ENCODE results near the gene VSX2. TPM values are rescaled to one million over a fixed set of nuclear protein-coding genes. Genes with fewer than 3 reads are reported as not detected.
A peak's percentile ranks its signal among the peaks of the same experiment; 100 is the strongest.

The VSX2 gene
- total RNA-seq, 2 donors from 2014 or later, result not detected

GRCh38 chr14:74240794-74241651 is 1.8 kb downstream of the VSX2 start:
- Mint-ChIP-seq H3K27me3 (peaks cover 92% of the 10 kb centered on the region), H3K4me3 (peak overlapping the region; percentile 85), H3K27ac (peak overlapping the region; percentile 47), H3K36me3 (ENCODE audit: low read depth) (peaks cover 12% of the 10 kb centered on the region), H3K4me1 (peaks cover 12% of the 10 kb centered on the region)
- peak; percentile 30 for ATAC-seq
- no peak for DNase-seq
- no peaks in the 10 kb centered on the region for H3K9me3 ChIP-seq (ENCODE audit: control insufficient read depth, low read length, poor library complexity, severe bottlenecking)

- no peaks in the 10 kb centered on the region for H3K9me3 ChIP-seq (ENCODE audit: control insufficient read depth, low read length, poor library complexity, severe bottlenecking)
- DNase-seq (no peak), ATAC-seq (no peak)
- H3K36me3 Mint-ChIP-seq (ENCODE audit: low read depth), result peaks cover 12% of the 10 kb centered on the region
- H3K4me1 Mint-ChIP-seq, result peaks cover 12% of the 10 kb centered on the region
- H3K4me3 Mint-ChIP-seq, result peak overlapping the region; percentile 85
- H3K27ac Mint-ChIP-seq, result peak overlapping the region; percentile 47
- H3K27me3 Mint-ChIP-seq, result peaks cover 93% of the 10 kb centered on the region
Measured at GRCh38 chr14:74241652-74242017, 2.4 kb downstream of the VSX2 start.

- peak overlapping the region; percentile 85 for H3K4me3 Mint-ChIP-seq
- DNase-seq, result no peak
- no peaks in the 10 kb centered on the region for H3K9me3 ChIP-seq (ENCODE audit: control insufficient read depth, low read length, poor library complexity, severe bottlenecking)
- peaks cover 12% of the 10 kb centered on the region for H3K36me3 Mint-ChIP-seq (ENCODE audit: low read depth)
- no peak for ATAC-seq
- H3K27ac Mint-ChIP-seq, result peak overlapping the region; percentile 47
- H3K4me1 Mint-ChIP-seq, result peaks cover 12% of the 10 kb centered on the region
- H3K27me3 Mint-ChIP-seq, result peaks cover 93% of the 10 kb centered on the region
Measured at GRCh38 chr14:74242021-74242779, 3.0 kb downstream of the VSX2 start.

DNA sequence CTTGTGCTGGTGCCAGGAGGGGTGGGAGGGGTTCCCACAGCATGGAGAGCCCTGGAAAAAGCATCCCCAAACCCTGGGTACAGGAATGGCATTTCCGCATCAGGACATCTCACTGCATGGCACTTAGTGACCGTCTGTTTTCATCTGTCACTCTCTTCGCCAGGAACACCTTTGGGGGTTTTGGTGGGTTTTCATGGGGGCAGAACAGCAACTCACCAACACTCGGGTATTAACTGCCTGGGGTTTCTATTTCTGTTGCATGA is 3.5 kb downstream of the VSX2 start:
- no peak overlapping the region for H3K4me3 Mint-ChIP-seq
- peaks cover 92% of the 10 kb centered on the region for H3K27me3 Mint-ChIP-seq
- no peaks in the 10 kb centered on the region for H3K9me3 ChIP-seq (ENCODE audit: control insufficient read depth, low read length, poor library complexity, severe bottlenecking)
- peaks cover 12% of the 10 kb centered on the region for H3K4me1 Mint-ChIP-seq
- DNase-seq, result no peak
- peaks cover 10% of the 10 kb centered on the region for H3K36me3 Mint-ChIP-seq (ENCODE audit: low read depth)
- ATAC-seq, result no peak
- H3K27ac Mint-ChIP-seq, result no peak overlapping the region

DNA sequence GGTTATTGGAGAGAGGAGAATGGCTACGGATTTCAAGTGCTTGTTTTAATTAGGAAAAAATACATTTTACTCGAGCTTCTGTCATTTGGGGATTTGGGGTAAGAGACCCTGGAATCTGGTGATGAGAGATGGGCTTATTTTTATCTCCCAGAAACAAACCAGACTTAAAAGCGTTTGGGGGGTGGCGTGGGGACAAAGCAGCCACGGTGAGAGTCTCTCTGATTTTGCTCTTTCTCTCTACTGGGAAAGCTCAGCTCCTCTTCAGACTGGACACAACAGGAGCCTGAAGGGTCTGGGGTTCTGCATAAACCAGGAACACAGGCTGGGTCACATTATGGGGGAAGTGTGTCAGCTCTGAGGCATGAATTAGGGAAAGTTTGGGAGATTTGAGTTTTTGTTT is 3.8 kb downstream of the VSX2 start:
- H3K9me3 ChIP-seq (ENCODE audit: control insufficient read depth, low read length, poor library complexity, severe bottlenecking), result no peaks in the 10 kb centered on the region
- H3K4me1 Mint-ChIP-seq, result peaks cover 12% of the 10 kb centered on the region
- no peak overlapping the region for H3K27ac Mint-ChIP-seq
- DNase-seq, result no peak
- no peak for ATAC-seq
- peaks cover 10% of the 10 kb centered on the region for H3K36me3 Mint-ChIP-seq (ENCODE audit: low read depth)
- peaks cover 92% of the 10 kb centered on the region for H3K27me3 Mint-ChIP-seq
- H3K4me3 Mint-ChIP-seq, result no peak overlapping the region

- H3K27ac Mint-ChIP-seq, result no peak overlapping the region
- H3K4me1 Mint-ChIP-seq, result peaks cover 12% of the 10 kb centered on the region
- H3K36me3 Mint-ChIP-seq (ENCODE audit: low read depth), result peaks cover 10% of the 10 kb centered on the region
- ATAC-seq (no peak), DNase-seq (no peak)
- H3K9me3 ChIP-seq (ENCODE audit: control insufficient read depth, low read length, poor library complexity, severe bottlenecking), result no peaks in the 10 kb centered on the region
- H3K27me3 Mint-ChIP-seq, result peaks cover 91% of the 10 kb centered on the region
- no peak overlapping the region for H3K4me3 Mint-ChIP-seq
Measured at GRCh38 chr14:74244115-74244514, 4.9 kb downstream of the VSX2 start.

DNA sequence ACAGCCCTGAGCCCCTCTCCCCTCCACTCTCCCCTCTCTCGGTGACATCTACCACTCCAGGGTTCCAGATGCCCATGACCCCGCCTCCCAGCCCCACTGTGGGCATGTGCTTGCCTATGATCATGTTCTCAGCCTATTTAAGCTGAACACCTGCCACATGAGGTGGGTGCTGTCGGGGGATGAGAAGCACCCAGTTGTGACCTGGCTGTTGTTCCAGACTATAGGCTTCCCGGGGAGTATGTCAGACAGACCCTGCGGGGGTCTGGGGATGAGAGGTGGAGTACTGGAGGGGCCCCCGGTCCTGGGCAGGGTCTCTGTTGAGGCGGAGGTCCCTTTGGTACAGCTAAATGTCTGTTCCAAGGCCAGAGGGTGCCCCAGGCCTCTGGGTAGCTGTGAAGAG is 6.0 kb downstream of the VSX2 start:
- no peaks in the 10 kb centered on the region for H3K9me3 ChIP-seq (ENCODE audit: control insufficient read depth, low read length, poor library complexity, severe bottlenecking)
- Mint-ChIP-seq H3K4me1 (peaks cover 11% of the 10 kb centered on the region), H3K27me3 (peaks cover 94% of the 10 kb centered on the region), H3K27ac (no peak overlapping the region), H3K4me3 (no peak overlapping the region), H3K36me3 (ENCODE audit: low read depth) (peaks cover 8% of the 10 kb centered on the region)
- ATAC-seq (no peak), DNase-seq (no peak)

- no peak for ATAC-seq
- no peak overlapping the region for H3K4me3 Mint-ChIP-seq
- H3K36me3 Mint-ChIP-seq (ENCODE audit: low read depth), result peaks cover 10% of the 10 kb centered on the region
- H3K27ac Mint-ChIP-seq, result no peak overlapping the region
- H3K27me3 Mint-ChIP-seq, result peaks cover 87% of the 10 kb centered on the region
- no peak for DNase-seq
- H3K4me1 Mint-ChIP-seq, result peaks cover 11% of the 10 kb centered on the region
- no peaks in the 10 kb centered on the region for H3K9me3 ChIP-seq (ENCODE audit: control insufficient read depth, low read length, poor library complexity, severe bottlenecking)
Measured at GRCh38 chr14:74246542-74246941, 7.3 kb downstream of the VSX2 start.

DNA sequence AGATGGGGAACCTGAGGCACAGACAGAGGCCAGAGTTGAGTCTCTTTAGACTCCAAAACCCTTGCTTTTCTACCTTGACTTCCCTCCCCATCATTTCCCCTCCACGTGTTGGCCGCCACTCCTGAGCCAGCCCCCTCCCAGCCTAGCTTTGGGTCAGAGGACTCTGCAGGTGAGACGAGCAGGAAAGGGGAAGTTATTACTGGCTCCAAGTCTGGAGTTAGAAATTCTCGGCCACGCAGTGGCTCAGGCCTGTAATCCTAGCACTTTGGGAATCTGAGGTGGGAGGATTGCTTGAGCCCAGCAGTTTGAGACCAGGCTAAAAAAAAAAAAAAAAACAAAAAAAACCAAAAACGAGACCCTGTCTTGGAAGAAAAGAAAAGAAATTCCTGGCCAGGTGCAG is 8.8 kb downstream of the VSX2 start:
- DNase-seq (no peak), ATAC-seq (no peak)
- no peaks in the 10 kb centered on the region for H3K9me3 ChIP-seq (ENCODE audit: control insufficient read depth, low read length, poor library complexity, severe bottlenecking)
- no peak overlapping the region for H3K27ac Mint-ChIP-seq
- H3K4me3 Mint-ChIP-seq, result no peak overlapping the region
- H3K27me3 Mint-ChIP-seq, result peaks cover 76% of the 10 kb centered on the region
- peaks cover 7% of the 10 kb centered on the region for H3K4me1 Mint-ChIP-seq
- peaks cover 7% of the 10 kb centered on the region for H3K36me3 Mint-ChIP-seq (ENCODE audit: low read depth)

GRCh38 chr14:74249433-74250375 is 10.5 kb downstream of the VSX2 start:
- Mint-ChIP-seq H3K27me3 (peaks cover 59% of the 10 kb centered on the region), H3K4me1 (peaks cover 7% of the 10 kb centered on the region), H3K4me3 (no peak overlapping the region), H3K27ac (no peak overlapping the region), H3K36me3 (ENCODE audit: low read depth) (peaks cover 3% of the 10 kb centered on the region)
- H3K9me3 ChIP-seq (ENCODE audit: control insufficient read depth, low read length, poor library complexity, severe bottlenecking), result no peaks in the 10 kb centered on the region
- ATAC-seq, result no peak
- no peak for DNase-seq

- DNase-seq (no peak), ATAC-seq (no peak)
- Mint-ChIP-seq H3K36me3 (ENCODE audit: low read depth) (peaks cover 3% of the 10 kb centered on the region), H3K27ac (no peak overlapping the region), H3K4me3 (no peak overlapping the region), H3K27me3 (peaks cover 8% of the 10 kb centered on the region), H3K4me1 (peaks cover 10% of the 10 kb centered on the region)
- no peaks in the 10 kb centered on the region for H3K9me3 ChIP-seq (ENCODE audit: control insufficient read depth, low read length, poor library complexity, severe bottlenecking)
Measured at GRCh38 chr14:74255281-74255680, 16.0 kb downstream of the VSX2 start.

- no peak overlapping the region for H3K27ac Mint-ChIP-seq
- H3K36me3 Mint-ChIP-seq (ENCODE audit: low read depth), result no peaks in the 10 kb centered on the region
- H3K27me3 Mint-ChIP-seq, result peaks cover 5% of the 10 kb centered on the region
- ATAC-seq (peak; percentile 96), DNase-seq (peak; percentile 49 to 56 (median 55))
- no peaks in the 10 kb centered on the region for H3K9me3 ChIP-seq (ENCODE audit: control insufficient read depth, low read length, poor library complexity, severe bottlenecking)
- H3K4me3 Mint-ChIP-seq, result peak overlapping the region; percentile 83
- peaks cover 3% of the 10 kb centered on the region for H3K4me1 Mint-ChIP-seq
Measured at GRCh38 chr14:74257078-74257940, 18.1 kb downstream of the VSX2 start.
